GM12878 (cell line): Measurements from ENCODE around the gene CASP10. TPM values are rescaled to one million over a fixed set of nuclear protein-coding genes. Genes with fewer than 3 reads are reported as not detected.

ENCODE experiments used
- BHLHE40 ChIP-seq, 2 experiments: fragments of 450-650 bp in 1 of 2; IDR thresholded peaks; 2 replicates each; pipeline ENCODE4 v1.6.1; 2011 to 2017; ENCODE audit warnings: low read depth in 2 of 2, borderline replicate concordance in 1 of 2, improper control_type of control experiment in 1 of 2, low read length in 1 of 2, mild to moderate bottlenecking in 1 of 2
- CHD2 ChIP-seq: IDR thresholded peaks from 2 replicates; pipeline ENCODE4 v1.6.1; 2011; ENCODE audit warnings: low read depth, low read length, improper control_type of control experiment, borderline replicate concordance
- CREM ChIP-seq: IDR thresholded peaks from 2 replicates; pipeline ENCODE4 v1.6.1; 2014; ENCODE audit warnings: antibody characterized with exemption, low read depth
- EED ChIP-seq: sonication (generic); IDR thresholded peaks from 2 replicates; pipeline ENCODE4 v1.6.1; 2016; ENCODE audit warnings: antibody characterized with exemption, low read depth
- IKZF1 ChIP-seq: fragments of 450-650 bp; conservative IDR thresholded peaks from 2 replicates; pipeline ENCODE4 v1.6.1; 2017; ENCODE audit warnings: antibody characterized with exemption, mild to moderate bottlenecking
- KAT2A ChIP-seq: conservative IDR thresholded peaks from 2 replicates; pipeline ENCODE4 v1.6.1; 2011; ENCODE audit warnings: low read depth, low read length; ENCODE audit not compliant: control insufficient read depth
- LARP7 ChIP-seq: fragments of 450-650 bp; IDR thresholded peaks from 2 replicates; pipeline ENCODE4 v1.6.1; 2017; ENCODE audit warnings: mild to moderate bottlenecking
- MEF2B ChIP-seq: fragments of 450-650 bp; IDR thresholded peaks from 2 replicates; pipeline ENCODE4 v1.6.1; 2018; ENCODE audit warnings: mild to moderate bottlenecking, moderate library complexity; ENCODE audit not compliant: partially characterized antibody, poor library complexity, severe bottlenecking
- MTA3 ChIP-seq: IDR thresholded peaks from 2 replicates; pipeline ENCODE4 v1.6.1; 2012; ENCODE audit warnings: low read length, inconsistent platforms, borderline replicate concordance
- NRF1 ChIP-seq: conservative IDR thresholded peaks from 2 replicates; pipeline ENCODE4 v1.6.1; 2011; ENCODE audit warnings: mild to moderate bottlenecking, low read depth, low read length, improper control_type of control experiment
- POLR2A ChIP-seq: IDR thresholded peaks from 2 replicates; pipeline ENCODE4 v1.6.1; 2011; ENCODE audit warnings: low read depth, mild to moderate bottlenecking, low read length
- POLR2AphosphoS5 ChIP-seq: IDR thresholded peaks from 2 replicates; pipeline ENCODE4 v1.6.1; 2011; ENCODE audit warnings: mild to moderate bottlenecking, low read length, inconsistent platforms
- POU2F2 ChIP-seq: IDR thresholded peaks from 3 replicates; pipeline ENCODE4 v1.6.1; 2011; ENCODE audit warnings: low read depth, mild to moderate bottlenecking, low read length, borderline replicate concordance
- SMC3 ChIP-seq: IDR thresholded peaks from 2 replicates; pipeline ENCODE4 v1.6.1; 2011; ENCODE audit warnings: low read length, improper control_type of control experiment, borderline replicate concordance
- TCF12 ChIP-seq: IDR thresholded peaks from 2 replicates; pipeline ENCODE4 v1.6.1; 2011; ENCODE audit warnings: low read depth, mild to moderate bottlenecking, low read length
- YY1 ChIP-seq: IDR thresholded peaks from 2 replicates; pipeline ENCODE4 v1.6.1; 2011; ENCODE audit warnings: low read depth, mild to moderate bottlenecking, low read length
- ZNF622 ChIP-seq: fragments of 450-650 bp; IDR thresholded peaks from 2 replicates; pipeline ENCODE4 v1.6.1; 2017; ENCODE audit warnings: mild to moderate bottlenecking, inconsistent platforms
- polyA plus RNA-seq, 11 experiments: library from polyadenylated mRNA; depleted of rRNA in 4 of 11; unstranded in 6 of 11; stranded (reverse) in 5 of 11; fragments of >200 nt; fragmentation: Nextera tagmentation in 4 of 11; fragmentation: Illumina TruSeq in 1 of 11; extraction: Ambion mirVana in 4 of 11; extraction: Trizol in 1 of 11; gene quantifications; 1 replicate in 1 of 11; 2 replicates in 10 of 11; pipeline versions ENCODE4 v1.2.1 to v1.2.3, GENCODE V29; 2011 to 2016; ENCODE audit warnings: inconsistent platforms in 2 of 11, missing spikeins in 2 of 11, low read depth in 1 of 11
- total RNA-seq, 4 experiments: library from RNA; depleted of rRNA in 3 of 4; stranded (reverse); fragments of >200 nt in 3 of 4; fragmentation: Illumina TruSeq in 1 of 4; extraction: Trizol in 1 of 4; gene quantifications; 2 replicates each; pipeline versions ENCODE4 v1.2.1 to v1.2.3, GENCODE V29; 2013 to 2021
- TF ChIP-seq, protein P1 (sequence below): fragments of 450-650 bp; conservative IDR thresholded peaks from 2 replicates; pipeline ENCODE4 v1.6.1; 2017; ENCODE audit warnings: mild to moderate bottlenecking, moderate library complexity
- TF ChIP-seq, protein P2 (sequence below): IDR thresholded peaks from 2 replicates; pipeline ENCODE4 v1.6.1; 2011; ENCODE audit warnings: low read depth, low read length, improper control_type of control experiment, borderline replicate concordance
- TF ChIP-seq, protein P3 (sequence below): fragments of 450-650 bp; IDR thresholded peaks from 2 replicates; pipeline ENCODE4 v1.6.1; 2016; ENCODE audit warnings: mild to moderate bottlenecking, moderate library complexity, borderline replicate concordance
- TF ChIP-seq, protein P4 (sequence below): IDR thresholded peaks from 2 replicates; pipeline ENCODE4 v1.6.1; 2012; ENCODE audit warnings: low read depth, low read length, improper control_type of control experiment

The CASP10 gene
- total and polyA plus RNA-seq, 10 of the 15 experiments (the other 5 are each of a cell fraction or from before 2014, with no cell fraction given): 7.2 to 14.1 (median 10.8) TPM

DNA sequence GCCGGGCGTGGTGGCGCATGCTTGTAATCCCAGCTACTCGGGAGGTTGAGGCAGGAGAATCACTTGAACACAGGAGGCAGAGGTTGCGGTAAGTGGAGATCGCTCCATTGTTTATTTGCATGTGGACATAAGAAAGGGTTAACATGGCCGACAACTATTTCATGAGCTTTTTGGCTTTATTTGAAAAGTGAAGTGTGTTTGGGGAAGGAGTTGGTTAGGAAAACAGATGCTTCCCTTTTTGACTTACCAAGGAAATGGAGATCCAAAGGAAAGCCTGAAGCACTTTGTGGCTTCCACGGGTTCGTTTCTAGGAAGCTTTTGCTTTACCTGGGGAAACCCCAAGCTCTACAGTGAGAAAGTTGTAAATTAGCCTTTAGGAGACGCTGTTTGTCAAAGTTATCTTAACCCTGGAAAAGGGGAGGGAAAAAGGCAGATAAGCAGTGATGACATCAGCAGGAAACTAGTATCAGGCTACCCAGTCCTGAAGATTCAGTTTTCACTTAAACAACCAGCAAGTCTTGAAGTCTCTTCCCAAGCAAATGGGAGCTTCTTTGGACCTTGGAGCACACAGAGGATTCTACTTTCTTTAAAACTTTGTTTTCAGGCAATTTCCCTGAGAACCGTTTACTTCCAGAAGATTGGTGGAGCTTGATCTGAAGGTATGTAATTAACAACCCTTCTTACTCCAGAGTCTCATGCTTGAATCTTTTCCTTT lies at the start of gene CASP10 (continued):
- TF ChIP-seq, protein P1, sequence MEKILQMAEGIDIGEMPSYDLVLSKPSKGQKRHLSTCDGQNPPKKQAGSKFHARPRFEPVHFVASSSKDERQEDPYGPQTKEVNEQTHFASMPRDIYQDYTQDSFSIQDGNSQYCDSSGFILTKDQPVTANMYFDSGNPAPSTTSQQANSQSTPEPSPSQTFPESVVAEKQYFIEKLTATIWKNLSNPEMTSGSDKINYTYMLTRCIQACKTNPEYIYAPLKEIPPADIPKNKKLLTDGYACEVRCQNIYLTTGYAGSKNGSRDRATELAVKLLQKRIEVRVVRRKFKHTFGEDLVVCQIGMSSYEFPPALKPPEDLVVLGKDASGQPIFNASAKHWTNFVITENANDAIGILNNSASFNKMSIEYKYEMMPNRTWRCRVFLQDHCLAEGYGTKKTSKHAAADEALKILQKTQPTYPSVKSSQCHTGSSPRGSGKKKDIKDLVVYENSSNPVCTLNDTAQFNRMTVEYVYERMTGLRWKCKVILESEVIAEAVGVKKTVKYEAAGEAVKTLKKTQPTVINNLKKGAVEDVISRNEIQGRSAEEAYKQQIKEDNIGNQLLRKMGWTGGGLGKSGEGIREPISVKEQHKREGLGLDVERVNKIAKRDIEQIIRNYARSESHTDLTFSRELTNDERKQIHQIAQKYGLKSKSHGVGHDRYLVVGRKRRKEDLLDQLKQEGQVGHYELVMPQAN: no peak
- TF ChIP-seq IKZF1 (peak; percentile 85), POU2F2 (no peak), MEF2B (peak; percentile 26), CHD2 (no peak), KAT2A (no peak), POLR2A (no peak), NRF1 (no peak), POLR2AphosphoS5 (0 out of 2 replicates have a peak, but pooled peaks have one; percentile 27), EED (peak; percentile 64; the same call in 1 of the 2 replicates), BHLHE40 (IDR thresholded peaks at IDR 0.05; ENCODE audit: borderline replicate concordance in 1 of 2, low read depth in 2 of 2, low read length in 1 of 2) (peak in 1 of 2 experiments; percentile 9; a peak in 1 of 4 replicates), CREM (peak; percentile 51; the same call in 1 of the 2 replicates), SMC3 (peak; percentile 66; the same call in 1 of the 2 replicates), MTA3 (no peak), TCF12 (no peak), YY1 (peak; percentile 72), ZNF622 (no peak), LARP7 (no peak)
- TF ChIP-seq, protein P2, sequence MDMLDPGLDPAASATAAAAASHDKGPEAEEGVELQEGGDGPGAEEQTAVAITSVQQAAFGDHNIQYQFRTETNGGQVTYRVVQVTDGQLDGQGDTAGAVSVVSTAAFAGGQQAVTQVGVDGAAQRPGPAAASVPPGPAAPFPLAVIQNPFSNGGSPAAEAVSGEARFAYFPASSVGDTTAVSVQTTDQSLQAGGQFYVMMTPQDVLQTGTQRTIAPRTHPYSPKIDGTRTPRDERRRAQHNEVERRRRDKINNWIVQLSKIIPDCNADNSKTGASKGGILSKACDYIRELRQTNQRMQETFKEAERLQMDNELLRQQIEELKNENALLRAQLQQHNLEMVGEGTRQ: no peak
- TF ChIP-seq, protein P3, sequence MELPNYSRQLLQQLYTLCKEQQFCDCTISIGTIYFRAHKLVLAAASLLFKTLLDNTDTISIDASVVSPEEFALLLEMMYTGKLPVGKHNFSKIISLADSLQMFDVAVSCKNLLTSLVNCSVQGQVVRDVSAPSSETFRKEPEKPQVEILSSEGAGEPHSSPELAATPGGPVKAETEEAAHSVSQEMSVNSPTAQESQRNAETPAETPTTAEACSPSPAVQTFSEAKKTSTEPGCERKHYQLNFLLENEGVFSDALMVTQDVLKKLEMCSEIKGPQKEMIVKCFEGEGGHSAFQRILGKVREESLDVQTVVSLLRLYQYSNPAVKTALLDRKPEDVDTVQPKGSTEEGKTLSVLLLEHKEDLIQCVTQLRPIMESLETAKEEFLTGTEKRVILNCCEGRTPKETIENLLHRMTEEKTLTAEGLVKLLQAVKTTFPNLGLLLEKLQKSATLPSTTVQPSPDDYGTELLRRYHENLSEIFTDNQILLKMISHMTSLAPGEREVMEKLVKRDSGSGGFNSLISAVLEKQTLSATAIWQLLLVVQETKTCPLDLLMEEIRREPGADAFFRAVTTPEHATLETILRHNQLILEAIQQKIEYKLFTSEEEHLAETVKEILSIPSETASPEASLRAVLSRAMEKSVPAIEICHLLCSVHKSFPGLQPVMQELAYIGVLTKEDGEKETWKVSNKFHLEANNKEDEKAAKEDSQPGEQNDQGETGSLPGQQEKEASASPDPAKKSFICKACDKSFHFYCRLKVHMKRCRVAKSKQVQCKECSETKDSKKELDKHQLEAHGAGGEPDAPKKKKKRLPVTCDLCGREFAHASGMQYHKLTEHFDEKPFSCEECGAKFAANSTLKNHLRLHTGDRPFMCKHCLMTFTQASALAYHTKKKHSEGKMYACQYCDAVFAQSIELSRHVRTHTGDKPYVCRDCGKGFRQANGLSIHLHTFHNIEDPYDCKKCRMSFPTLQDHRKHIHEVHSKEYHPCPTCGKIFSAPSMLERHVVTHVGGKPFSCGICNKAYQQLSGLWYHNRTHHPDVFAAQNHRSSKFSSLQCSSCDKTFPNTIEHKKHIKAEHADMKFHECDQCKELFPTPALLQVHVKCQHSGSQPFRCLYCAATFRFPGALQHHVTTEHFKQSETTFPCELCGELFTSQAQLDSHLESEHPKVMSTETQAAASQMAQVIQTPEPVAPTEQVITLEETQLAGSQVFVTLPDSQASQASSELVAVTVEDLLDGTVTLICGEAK: peak; percentile 46; the same call in 1 of the 2 replicates
- TF ChIP-seq, protein P4, sequence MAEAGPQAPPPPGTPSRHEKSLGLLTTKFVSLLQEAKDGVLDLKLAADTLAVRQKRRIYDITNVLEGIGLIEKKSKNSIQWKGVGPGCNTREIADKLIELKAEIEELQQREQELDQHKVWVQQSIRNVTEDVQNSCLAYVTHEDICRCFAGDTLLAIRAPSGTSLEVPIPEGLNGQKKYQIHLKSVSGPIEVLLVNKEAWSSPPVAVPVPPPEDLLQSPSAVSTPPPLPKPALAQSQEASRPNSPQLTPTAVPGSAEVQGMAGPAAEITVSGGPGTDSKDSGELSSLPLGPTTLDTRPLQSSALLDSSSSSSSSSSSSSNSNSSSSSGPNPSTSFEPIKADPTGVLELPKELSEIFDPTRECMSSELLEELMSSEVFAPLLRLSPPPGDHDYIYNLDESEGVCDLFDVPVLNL: no peak
